Fibroblast of lung (primary cell): ENCODE measurements around the gene EXOC3. TPM values are rescaled to one million over a fixed set of nuclear protein-coding genes. Genes with fewer than 3 reads are reported as not detected.

Source experiments
- DNase-seq, 2 donors: peaks; one replicate each; pipeline versions ENCODE4 v3.0.0 to v3.0.0-alpha.2; 2010; ENCODE audit warnings: low read depth in 2 of 2
- H2AFZ ChIP-seq: 2 replicates; pipeline ENCODE4 v1.5.1; 2012; ENCODE audit warnings: low read length, control low read depth, inconsistent platforms
- H3K27ac ChIP-seq: 2 replicates; pipeline ENCODE4 v1.5.1; 2011; ENCODE audit warnings: low read length, control low read depth; ENCODE audit not compliant: insufficient read depth
- H3K27me3 ChIP-seq: 2 replicates; pipeline ENCODE4 v1.5.1; 2011; ENCODE audit warnings: mild to moderate bottlenecking, low read length; ENCODE audit not compliant: control insufficient read depth, insufficient read depth
- H3K36me3 ChIP-seq: 2 replicates; pipeline ENCODE4 v1.5.1; 2011; ENCODE audit warnings: low read length; ENCODE audit not compliant: control insufficient read depth, insufficient read depth
- H3K4me1 ChIP-seq: 2 replicates; pipeline ENCODE4 v1.5.1; 2011; ENCODE audit warnings: low read length; ENCODE audit not compliant: control insufficient read depth, insufficient read depth; ENCODE audit errors: extremely low read depth
- H3K4me2 ChIP-seq: 2 replicates; pipeline ENCODE4 v1.5.1; 2011; ENCODE audit warnings: low read length, control low read depth; ENCODE audit not compliant: insufficient read depth; ENCODE audit errors: extremely low read depth
- H3K4me3 ChIP-seq, 4 experiments: fragments of 200-600 bp in 1 of 4; sonication (generic) in 1 of 4; replicated peaks in 1 of 4; 2 replicates each; pipeline ENCODE4 v1.5.1; 2011 to 2016; ENCODE audit warnings: low read length in 4 of 4, low read depth in 3 of 4, mild to moderate bottlenecking in 3 of 4, control low read depth in 2 of 4, inconsistent platforms in 1 of 4, mixed read lengths in 1 of 4; ENCODE audit not compliant: insufficient read depth in 1 of 4; ENCODE audit errors: control extremely low read depth in 1 of 4
- H3K79me2 ChIP-seq: 2 replicates; pipeline ENCODE4 v1.5.1; 2012; ENCODE audit warnings: mild to moderate bottlenecking, low read length, inconsistent platforms; ENCODE audit not compliant: control insufficient read depth, insufficient read depth
- H3K9ac ChIP-seq: 2 replicates; pipeline ENCODE4 v1.5.1; 2011; ENCODE audit warnings: mild to moderate bottlenecking, low read length, control low read depth; ENCODE audit not compliant: insufficient read depth
- H3K9me3 ChIP-seq: 2 replicates; pipeline ENCODE4 v1.5.1; 2012; ENCODE audit warnings: low read depth, low read length; ENCODE audit not compliant: control insufficient read depth, insufficient read depth
- H4K20me1 ChIP-seq: 2 replicates; pipeline ENCODE4 v1.5.1; 2011; ENCODE audit warnings: low read length; ENCODE audit not compliant: control insufficient read depth, insufficient read depth; ENCODE audit errors: extremely low read depth
- EZH2 ChIP-seq: IDR thresholded peaks from 2 replicates; pipeline ENCODE4 v1.5.1; 2012; ENCODE audit warnings: low read length, control low read depth, mild to moderate bottlenecking; ENCODE audit errors: missing control alignments
- polyA plus RNA-seq, 2 donors: library from polyadenylated mRNA; depleted of rRNA in 1 of 2; stranded (reverse) in 1 of 2; unstranded in 1 of 2; fragments of >200 nt; gene quantifications; 2 replicates each; pipeline ENCODE4 v1.2.1, GENCODE V29; 2011 to 2012; ENCODE audit warnings: missing spikeins in 1 of 2
- total RNA-seq: library from RNA; depleted of rRNA; stranded (reverse); fragments of >200 nt; gene quantifications from 2 replicates; pipeline ENCODE4 v1.2.1, GENCODE V29; 2014
- TF ChIP-seq, protein P1 (sequence below), 2 donors: IDR thresholded peaks in 1 of 2; conservative IDR thresholded peaks in 1 of 2; 1 replicate in 1 of 2; 2 replicates in 1 of 2; pipeline ENCODE4 v1.5.1; 2011 to 2012; ENCODE audit warnings: low read length in 2 of 2, control low read depth in 1 of 2, inconsistent platforms in 1 of 2, low read depth in 1 of 2, mild to moderate bottlenecking in 1 of 2

The EXOC3 gene
- total and polyA plus RNA-seq, 2 donors (not counting 1 experiment from before 2014, with no cell fraction given), result 19.9 to 34.5 TPM

DNA sequence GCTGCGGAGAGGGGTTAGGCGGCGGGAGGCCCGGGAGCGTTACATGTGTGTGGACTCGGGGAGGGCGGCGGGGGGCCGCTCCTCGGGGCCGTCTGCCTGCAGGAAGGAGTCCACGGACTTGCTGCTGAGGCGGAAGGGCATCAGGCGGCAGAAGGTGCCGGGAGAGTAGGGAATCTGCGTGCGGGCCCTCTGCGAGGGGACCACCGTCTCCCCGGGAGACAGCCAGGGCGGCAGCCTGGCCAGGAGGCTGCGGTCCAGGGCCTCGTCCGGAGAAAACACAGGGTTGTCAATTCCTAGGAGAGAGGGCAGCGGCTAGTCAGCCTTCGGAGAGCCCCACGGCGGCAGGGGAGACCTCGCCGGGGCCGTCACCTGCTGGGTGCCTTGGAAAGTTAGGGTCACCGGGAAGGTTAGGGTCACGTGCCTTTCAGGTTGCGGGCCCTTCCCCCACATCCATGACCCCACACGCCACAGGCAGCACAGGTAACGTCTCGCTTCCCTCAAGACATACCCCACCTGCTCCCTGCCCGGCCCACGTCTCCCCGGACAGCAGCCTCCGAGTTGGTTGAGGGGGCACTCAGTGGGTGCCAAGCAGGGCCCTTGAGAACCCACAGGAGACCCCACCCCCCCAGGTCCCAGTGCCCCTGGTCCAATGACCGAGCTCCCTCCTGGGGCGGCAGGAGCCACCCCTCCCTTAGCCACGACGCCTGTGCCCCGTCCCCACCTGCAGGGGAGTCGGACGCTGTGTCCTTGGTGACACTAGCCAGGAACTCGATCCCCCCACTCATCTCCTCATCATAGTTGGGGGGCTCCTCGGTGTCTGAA is 32.1 kb downstream of the EXOC3 start:
- Histone ChIP-seq H3K9ac (no peak overlapping the region), H3K79me2 (peaks cover 1% of the 10 kb centered on the region), H3K4me1 (no peaks in the 10 kb centered on the region), H3K4me3 (peak overlapping the region in 3 of 4 experiments; percentile 22 to 40 (median 26)), H3K27me3 (peaks cover 6% of the 10 kb centered on the region), H3K9me3 (no peaks in the 10 kb centered on the region), H3K4me2 (peak overlapping the region; percentile 85), H3K27ac (no peak overlapping the region), H2AFZ (no peak overlapping the region), H4K20me1 (no peaks in the 10 kb centered on the region), H3K36me3 (peaks cover 2% of the 10 kb centered on the region)
- peak in 1 of 2 donors; percentile 3 for DNase-seq
- TF ChIP-seq EZH2, result no peak
- TF ChIP-seq, protein P1, sequence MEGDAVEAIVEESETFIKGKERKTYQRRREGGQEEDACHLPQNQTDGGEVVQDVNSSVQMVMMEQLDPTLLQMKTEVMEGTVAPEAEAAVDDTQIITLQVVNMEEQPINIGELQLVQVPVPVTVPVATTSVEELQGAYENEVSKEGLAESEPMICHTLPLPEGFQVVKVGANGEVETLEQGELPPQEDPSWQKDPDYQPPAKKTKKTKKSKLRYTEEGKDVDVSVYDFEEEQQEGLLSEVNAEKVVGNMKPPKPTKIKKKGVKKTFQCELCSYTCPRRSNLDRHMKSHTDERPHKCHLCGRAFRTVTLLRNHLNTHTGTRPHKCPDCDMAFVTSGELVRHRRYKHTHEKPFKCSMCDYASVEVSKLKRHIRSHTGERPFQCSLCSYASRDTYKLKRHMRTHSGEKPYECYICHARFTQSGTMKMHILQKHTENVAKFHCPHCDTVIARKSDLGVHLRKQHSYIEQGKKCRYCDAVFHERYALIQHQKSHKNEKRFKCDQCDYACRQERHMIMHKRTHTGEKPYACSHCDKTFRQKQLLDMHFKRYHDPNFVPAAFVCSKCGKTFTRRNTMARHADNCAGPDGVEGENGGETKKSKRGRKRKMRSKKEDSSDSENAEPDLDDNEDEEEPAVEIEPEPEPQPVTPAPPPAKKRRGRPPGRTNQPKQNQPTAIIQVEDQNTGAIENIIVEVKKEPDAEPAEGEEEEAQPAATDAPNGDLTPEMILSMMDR (conservative IDR thresholded peaks at IDR 0.05 in 1 of 2, IDR thresholded peaks at IDR 0.05 in 1 of 2; ENCODE audit: low read depth in 1 of 2, low read length in 2 of 2), result no peak

DNA sequence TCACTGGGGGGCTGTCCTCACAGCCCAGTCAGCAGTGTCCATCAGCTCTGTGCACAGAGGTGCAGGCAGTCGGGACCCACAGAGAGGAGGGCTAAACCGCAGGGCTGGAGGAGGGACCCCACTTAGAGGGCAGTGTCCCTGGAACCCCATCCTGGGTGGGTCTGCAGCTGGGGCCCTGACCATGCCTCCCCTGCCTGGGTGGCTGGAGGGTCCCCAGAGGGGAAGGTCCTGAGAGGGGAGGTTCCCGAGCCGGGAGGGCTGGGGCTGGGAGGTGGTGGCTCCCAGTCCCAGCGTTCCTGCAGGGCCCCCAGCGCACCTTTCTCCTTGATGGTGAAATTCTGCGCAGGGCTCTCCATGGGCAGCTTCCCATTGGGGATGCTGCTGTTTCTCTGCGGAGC is 32.7 kb downstream of the EXOC3 start:
- Histone ChIP-seq H4K20me1 (no peaks in the 10 kb centered on the region), H3K4me3 (no peak overlapping the region), H3K27me3 (peaks cover 6% of the 10 kb centered on the region), H3K36me3 (peaks cover 2% of the 10 kb centered on the region), H3K4me2 (no peak overlapping the region), H3K27ac (no peak overlapping the region), H3K4me1 (no peaks in the 10 kb centered on the region), H3K9me3 (no peaks in the 10 kb centered on the region), H2AFZ (no peak overlapping the region), H3K79me2 (peaks cover 1% of the 10 kb centered on the region), H3K9ac (no peak overlapping the region)
- TF ChIP-seq EZH2, result no peak
- TF ChIP-seq, protein P1 (conservative IDR thresholded peaks at IDR 0.05 in 1 of 2, IDR thresholded peaks at IDR 0.05 in 1 of 2; ENCODE audit: low read depth in 1 of 2, low read length in 2 of 2), result no peak
- no peak for DNase-seq

DNA sequence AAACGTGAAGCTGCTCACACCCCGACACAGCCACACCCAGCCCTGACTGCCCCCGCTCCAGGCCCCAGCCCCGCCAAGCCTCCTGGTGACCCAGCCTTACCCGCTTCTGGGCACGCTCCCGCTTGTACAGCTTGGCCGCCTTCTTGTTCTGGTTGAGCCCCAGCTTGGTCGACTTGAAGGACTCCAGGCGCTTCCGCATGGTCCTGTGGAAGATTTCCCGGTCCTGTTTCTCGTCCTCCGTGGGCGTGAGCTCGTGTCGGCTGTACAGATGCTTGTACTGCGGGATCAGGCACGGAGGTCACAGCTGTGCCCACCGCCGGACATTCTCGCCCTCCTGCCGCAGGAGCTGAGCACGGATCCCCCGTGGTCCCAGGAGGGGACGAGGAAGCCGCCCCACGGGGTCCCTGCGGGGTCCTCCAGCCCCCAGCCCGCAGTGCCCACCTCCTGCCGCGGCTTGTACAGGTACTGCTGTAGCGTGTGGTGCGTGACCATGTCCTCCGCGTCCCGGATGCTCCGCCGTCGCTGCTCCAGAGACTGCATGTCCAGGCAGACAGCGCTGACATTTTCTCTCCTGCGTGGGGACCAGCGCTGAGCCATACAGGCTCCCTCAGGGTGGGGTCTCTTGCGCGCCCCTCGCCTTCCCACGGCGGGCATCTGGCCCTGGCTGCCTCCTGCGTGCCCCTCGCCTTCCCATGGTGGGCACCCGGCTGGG is 33.3 kb downstream of the EXOC3 start:
- peaks cover 2% of the 10 kb centered on the region for H3K36me3 ChIP-seq
- no peak overlapping the region for H2AFZ ChIP-seq
- H3K9me3 ChIP-seq, result no peaks in the 10 kb centered on the region
- H4K20me1 ChIP-seq, result no peaks in the 10 kb centered on the region
- TF ChIP-seq EZH2, result no peak
- TF ChIP-seq, protein P1 (conservative IDR thresholded peaks at IDR 0.05 in 1 of 2, IDR thresholded peaks at IDR 0.05 in 1 of 2; ENCODE audit: low read depth in 1 of 2, low read length in 2 of 2), result no peak
- H3K27ac ChIP-seq, result no peak overlapping the region
- peaks cover 1% of the 10 kb centered on the region for H3K79me2 ChIP-seq
- H3K4me1 ChIP-seq, result no peaks in the 10 kb centered on the region
- H3K27me3 ChIP-seq, result peaks cover 6% of the 10 kb centered on the region
- DNase-seq, result no peak
- no peak overlapping the region for H3K4me2 ChIP-seq
- no peak overlapping the region for H3K4me3 ChIP-seq
- no peak overlapping the region for H3K9ac ChIP-seq
